Natural killer cell (primary cell): ENCODE measurements around the gene INKA2. TPM values are rescaled to one million over a fixed set of nuclear protein-coding genes. Genes with fewer than 3 reads are reported as not detected.
A peak's percentile ranks its signal among the peaks of the same experiment; 100 is the strongest.

Source experiments
- ATAC-seq, 3 donors: fragments of 150-1000 bp in 2 of 3; fragments of 200-7000 bp in 1 of 3; cut with Tn5 transposase; 1 replicate in 1 of 3; 2 replicates in 2 of 3; pipeline ENCODE4 v1.10.0; 2021; ENCODE audit warnings: mild to moderate bottlenecking in 2 of 3, moderate library complexity in 2 of 3
- DNase-seq, 2 donors: peaks; one replicate each; pipeline versions ENCODE4 v3.0.0 to v3.0.0-alpha.2; 2013 to 2021; ENCODE audit warnings: mixed read lengths in 1 of 2
- H3K27ac ChIP-seq: one replicate; pipeline ENCODE4 v1.5.1; 2013; ENCODE audit warnings: mild to moderate bottlenecking, low read length
- H3K27me3 ChIP-seq: one replicate; pipeline ENCODE4 v1.6.1; 2013; ENCODE audit warnings: low read length; ENCODE audit not compliant: control insufficient read depth, insufficient read depth
- H3K36me3 ChIP-seq: one replicate; pipeline ENCODE4 v1.6.1; 2013; ENCODE audit warnings: low read length; ENCODE audit not compliant: control insufficient read depth, insufficient read depth
- H3K4me1 ChIP-seq: one replicate; pipeline ENCODE4 v1.6.1; 2013; ENCODE audit warnings: low read length; ENCODE audit not compliant: control insufficient read depth, insufficient read depth
- H3K4me3 ChIP-seq: one replicate; pipeline ENCODE4 v1.5.1; 2013; ENCODE audit warnings: low read length
- H3K9me3 ChIP-seq: one replicate; pipeline ENCODE4 v1.6.1; 2013; ENCODE audit warnings: low read length; ENCODE audit not compliant: control insufficient read depth, insufficient read depth
- H3K27ac Mint-ChIP-seq, 2 donors: one replicate each; pipeline ENCODE4 v1.8.0; 2022; ENCODE audit warnings: mild to moderate bottlenecking in 2 of 2, mixed read lengths in 2 of 2, moderate library complexity in 1 of 2
- H3K27me3 Mint-ChIP-seq, 2 donors: one replicate each; pipeline ENCODE4 v1.8.0; 2022; ENCODE audit warnings: low read depth in 2 of 2, mixed read lengths in 2 of 2
- H3K36me3 Mint-ChIP-seq: one replicate; pipeline ENCODE4 v1.8.0; 2022; ENCODE audit warnings: mixed read lengths
- H3K4me1 Mint-ChIP-seq, 2 donors: one replicate each; pipeline ENCODE4 v1.8.0; 2022; ENCODE audit warnings: mixed read lengths in 2 of 2
- H3K4me3 Mint-ChIP-seq: one replicate; pipeline ENCODE4 v1.8.0; 2022; ENCODE audit warnings: mild to moderate bottlenecking, moderate library complexity, mixed read lengths
- H3K9me3 Mint-ChIP-seq, 2 donors: one replicate each; pipeline ENCODE4 v1.8.0; 2022; ENCODE audit warnings: mixed read lengths in 2 of 2
- CTCF ChIP-seq: fragments of 200-600 bp; IDR thresholded peaks from one replicate; pipeline ENCODE4 v1.8.0; 2022; ENCODE audit warnings: antibody characterized with exemption
- WGBS: methylation state at CpG from one replicate; pipeline ENCODE4 v1.1.7; 2013; ENCODE audit warnings: missing lambda C conversion rate; ENCODE audit not compliant: insufficient coverage; 5-methylcytosine and 5-hydroxymethylcytosine counted together
- intact Hi-C: fragments of 100-400 bp; cut with micrococcal nuclease; formaldehyde crosslinking; loops from one replicate; pipeline ENCODE4 v1.14.2; 2022
- total RNA-seq, 4 donors: library from RNA; stranded (reverse); fragments of 120-200 nt in 1 of 4; gene quantifications; one replicate each; pipeline versions ENCODE4 v1.2.3 to v1.2.4, GENCODE V29; 2013 to 2022

Gene INKA2
- total RNA-seq, 3 donors from 2014 or later (not counting 1 experiment from before 2014, with no cell fraction given), result 0.48 to 2.6 (median 1.4) TPM

- Histone ChIP-seq H3K27ac (no peak overlapping the region), H3K4me1 (peaks cover 4% of the 10 kb centered on the region), H3K4me3 (no peak overlapping the region), H3K27me3 (no peaks in the 10 kb centered on the region), H3K9me3 (no peaks in the 10 kb centered on the region), H3K36me3 (peaks cover 74% of the 10 kb centered on the region)
- H3K27me3 Mint-ChIP-seq, result no peaks in the 10 kb centered on the region
- intact Hi-C loops, result no loop called here
- no peak for ATAC-seq
- no peak overlapping the region for H3K27ac Mint-ChIP-seq
- 100% methylated on average over 1 of the region's 2 CpGs for WGBS
- H3K4me1 Mint-ChIP-seq, result peaks cover 6 to 15% of the 10 kb centered on the region in 2 donors
- no peak overlapping the region for H3K4me3 Mint-ChIP-seq
- no peaks in the 10 kb centered on the region for H3K9me3 Mint-ChIP-seq
- TF ChIP-seq CTCF, result no peak
- no peak for DNase-seq
- peaks cover 29% of the 10 kb centered on the region for H3K36me3 Mint-ChIP-seq
Observed at GRCh38 chr1:111761717-111762116, 22.5 kb upstream of the INKA2 start.

GRCh38 chr1:111758373-111758772, 19.2 kb upstream of the INKA2 start:
- Mint-ChIP-seq H3K4me1 (peaks cover 24 to 39% of the 10 kb centered on the region in 2 donors), H3K9me3 (no peaks in the 10 kb centered on the region), H3K4me3 (peak overlapping the region; percentile 32), H3K27ac (peak overlapping the region in 1 of 2 donors; percentile 62), H3K36me3 (peaks cover 12% of the 10 kb centered on the region), H3K27me3 (no peaks in the 10 kb centered on the region)
- peaks cover 42% of the 10 kb centered on the region for H3K36me3 ChIP-seq
- intact Hi-C loops, result loop anchor here (10.0 kb wide), 3 partner anchors 284 to 864 kb away; partner anchors contain the start of genes C1orf162 and DENND2D
- H3K27ac ChIP-seq, result no peak overlapping the region
- H3K27me3 ChIP-seq, result no peaks in the 10 kb centered on the region
- no peak overlapping the region for H3K4me3 ChIP-seq
- no peaks in the 10 kb centered on the region for H3K9me3 ChIP-seq
- DNase-seq, result no peak
- ATAC-seq, result no peak
- TF ChIP-seq CTCF, result no peak
- WGBS, result 79% methylated on average over 2 of the region's 2 CpGs
- H3K4me1 ChIP-seq, result peaks cover 15% of the 10 kb centered on the region

GRCh38 chr1:111756124-111756513, 16.9 kb upstream of the INKA2 start:
- ATAC-seq (peak; percentile 1 to 12 (median 9)), DNase-seq (no peak)
- no peak for TF ChIP-seq CTCF
- intact Hi-C loops, result loop anchor here (10.0 kb wide), 3 partner anchors 281 to 861 kb away; partner anchors contain the start of genes C1orf162 and DENND2D
- under 1% methylated on average over 35 of the region's 35 CpGs for WGBS
- peak overlapping the region; percentile 91 for H3K4me3 Mint-ChIP-seq
- peaks cover 15% of the 10 kb centered on the region for H3K4me1 ChIP-seq
- no peaks in the 10 kb centered on the region for H3K27me3 Mint-ChIP-seq
- no peaks in the 10 kb centered on the region for H3K9me3 ChIP-seq
- H3K4me3 ChIP-seq, result peak overlapping the region; percentile 73
- peaks cover 22% of the 10 kb centered on the region for H3K36me3 ChIP-seq
- H3K9me3 Mint-ChIP-seq, result no peaks in the 10 kb centered on the region
- H3K27ac ChIP-seq, result peak overlapping the region; percentile 88
- H3K36me3 Mint-ChIP-seq, result no peaks in the 10 kb centered on the region
- H3K4me1 Mint-ChIP-seq, result peaks cover 24 to 39% of the 10 kb centered on the region in 2 donors
- peak overlapping the region; percentile 89 to 92 for H3K27ac Mint-ChIP-seq
- no peaks in the 10 kb centered on the region for H3K27me3 ChIP-seq
